Activated T-cell treated with anti-CD3 and anti-CD28 coated beads for 24 hours (primary cell): Measurements from ENCODE around the gene ECE1.

Experiments
- DNase-seq: peaks from one replicate; pipeline ENCODE4 v3.0.0-alpha.2; 2020; ENCODE audit warnings: low read depth

The ECE1 gene

DNA sequence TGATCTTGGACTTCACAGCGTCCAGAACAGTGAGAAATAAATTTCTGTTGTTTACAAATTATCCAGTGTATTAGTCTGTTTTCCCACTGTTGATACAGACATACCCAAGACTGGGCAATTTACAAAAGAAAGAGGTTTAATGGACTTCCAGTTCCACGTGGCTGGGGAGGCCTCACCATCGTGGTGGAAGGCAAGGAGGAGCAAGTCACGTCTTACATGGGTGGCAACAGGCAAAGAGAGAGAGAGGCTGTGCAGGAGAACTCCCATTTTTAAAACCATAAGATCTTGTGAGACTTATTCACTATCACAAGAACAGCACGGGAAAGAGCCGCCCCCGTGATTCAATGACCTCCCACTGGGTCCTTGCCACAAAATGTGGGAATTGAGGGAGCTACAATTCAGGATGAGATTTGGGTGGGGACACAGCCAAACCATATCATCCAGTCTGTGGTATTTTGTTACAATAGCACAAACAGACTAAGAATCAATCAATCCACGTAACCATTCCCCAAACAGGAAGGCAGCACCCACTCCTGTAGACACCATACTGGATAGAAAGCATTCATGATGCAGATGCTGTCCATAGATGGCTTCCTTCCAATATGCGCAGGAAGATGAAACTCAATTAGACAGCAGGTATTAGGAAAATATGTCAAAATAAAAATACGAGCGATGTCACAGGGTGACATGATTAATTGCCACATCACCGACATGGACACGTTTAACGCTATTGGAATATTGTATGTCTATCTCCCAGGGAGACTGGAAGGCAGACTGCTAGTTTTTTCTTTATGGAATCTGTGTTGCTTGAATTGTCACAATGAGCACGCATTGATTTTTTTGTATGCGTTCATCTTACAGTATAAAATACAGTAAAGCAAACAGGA, 22.8 kb downstream of the ECE1 start:
- no peak for DNase-seq

GRCh38 chr1:21266119-21266774, 24.0 kb downstream of the ECE1 start:
- no peak for DNase-seq

- no peak for DNase-seq
Measured at GRCh38 chr1:21265644-21266043, 24.6 kb downstream of the ECE1 start.

GRCh38 chr1:21264898-21265297, 25.4 kb downstream of the ECE1 start:
- no peak for DNase-seq

DNA sequence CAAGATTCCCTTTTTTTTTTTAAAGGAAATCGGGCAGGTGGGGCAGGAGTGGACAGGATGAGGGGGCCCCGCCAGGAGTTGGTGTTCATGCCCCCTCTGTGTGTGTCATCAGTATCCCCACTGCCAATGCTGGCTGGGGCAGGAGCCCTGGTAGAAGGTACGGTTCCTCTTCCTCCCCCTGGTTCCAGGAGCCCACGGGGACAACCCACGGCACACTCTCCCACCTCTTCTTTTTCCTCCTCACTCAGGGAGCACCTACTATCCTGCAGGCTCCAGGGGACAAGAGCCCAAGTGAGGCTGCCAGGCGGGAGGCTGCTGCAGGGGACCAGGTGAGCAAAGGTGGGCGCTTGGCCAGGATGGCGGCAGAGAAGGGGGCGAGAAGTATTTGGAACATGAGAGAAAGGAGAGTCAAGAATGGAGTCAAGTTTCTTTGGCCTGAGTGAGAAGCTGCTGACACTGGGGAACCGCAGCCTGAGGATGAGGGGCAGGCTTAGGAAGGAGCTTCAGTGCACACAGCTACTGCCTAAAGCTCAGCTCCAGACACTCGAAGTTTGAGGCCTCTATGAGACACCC, 26.5 kb downstream of the ECE1 start:
- no peak for DNase-seq

- DNase-seq = no peak
Measured at GRCh38 chr1:21263052-21263429, 27.2 kb downstream of the ECE1 start.

DNA sequence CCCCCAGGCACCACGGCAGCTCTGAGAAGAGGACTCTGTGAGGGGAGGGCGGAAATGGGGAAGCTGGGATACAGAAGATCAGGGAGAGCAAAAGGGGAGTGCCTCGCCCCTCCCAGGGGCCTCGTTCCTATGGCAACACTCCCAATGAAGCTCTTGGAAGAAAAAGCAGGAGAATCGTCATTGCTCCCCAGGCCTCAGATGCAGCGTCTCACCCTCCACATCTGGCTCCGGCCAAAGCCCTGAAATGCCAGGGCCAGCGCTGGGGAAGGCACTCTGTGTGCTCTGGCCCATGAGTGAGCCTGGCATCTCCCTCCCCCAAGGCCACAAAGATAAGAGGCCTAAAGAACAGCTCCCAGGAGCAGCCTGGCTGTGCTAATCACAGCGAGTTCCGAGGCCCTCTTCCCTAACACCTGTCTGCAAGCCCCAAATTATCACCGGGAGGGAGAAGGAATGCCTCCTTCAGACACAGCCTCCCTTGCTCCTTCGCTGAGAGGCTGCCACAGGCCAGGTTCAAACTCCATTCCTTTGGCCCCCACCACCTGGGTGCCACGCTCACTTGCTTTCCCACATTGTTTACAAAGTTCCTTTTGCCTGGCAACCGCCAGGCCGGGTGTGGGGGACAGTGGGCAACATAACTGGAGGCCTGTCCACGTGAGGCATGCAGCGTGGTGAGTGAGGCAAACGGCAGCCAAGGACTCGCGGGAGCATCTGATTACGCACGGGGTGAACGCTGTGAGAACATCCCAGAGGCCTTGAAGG, 27.8 kb downstream of the ECE1 start:
- no peak for DNase-seq

- DNase-seq = no peak
Measured at GRCh38 chr1:21261551-21262292, 28.5 kb downstream of the ECE1 start.

DNA sequence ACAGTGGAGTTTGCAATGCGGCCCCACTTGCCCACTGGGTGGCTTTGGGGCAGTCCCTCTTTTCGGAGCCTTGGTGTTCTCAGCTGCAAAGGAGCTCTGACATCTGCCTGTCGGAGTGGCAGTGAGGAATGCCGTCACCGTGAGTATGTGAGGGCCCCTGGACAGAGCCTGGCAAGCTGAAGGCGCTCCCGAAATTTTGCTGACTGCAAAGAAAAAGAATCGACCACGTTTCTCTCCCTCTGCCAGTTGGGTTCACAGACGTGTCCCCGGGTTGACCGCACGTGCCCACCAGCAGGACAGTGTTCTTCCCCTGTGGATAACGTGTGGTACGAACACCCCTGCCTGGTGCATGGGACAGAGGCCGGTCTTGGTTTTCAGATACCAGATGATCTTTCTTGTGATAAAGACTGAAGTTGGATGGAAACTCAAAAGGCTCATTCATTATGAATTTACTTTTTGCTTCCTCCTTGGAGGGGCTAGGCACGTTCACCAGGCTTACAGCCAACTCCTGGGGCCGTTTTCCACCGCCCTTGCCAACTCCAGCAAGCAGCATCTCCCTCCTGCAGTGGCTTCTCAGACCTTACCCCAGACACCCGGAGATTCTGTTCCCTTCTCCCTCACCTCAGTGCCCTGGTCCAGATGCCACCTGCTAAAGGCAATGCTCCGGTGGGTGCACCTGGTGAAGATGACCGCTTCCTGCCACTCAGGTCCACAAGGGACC, 29.7 kb downstream of the ECE1 start:
- no peak for DNase-seq

GRCh38 chr1:21259316-21260076, 30.8 kb downstream of the ECE1 start:
- DNase-seq = no peak

- no peak for DNase-seq
Measured at GRCh38 chr1:21258331-21259134, 31.7 kb downstream of the ECE1 start.

DNA sequence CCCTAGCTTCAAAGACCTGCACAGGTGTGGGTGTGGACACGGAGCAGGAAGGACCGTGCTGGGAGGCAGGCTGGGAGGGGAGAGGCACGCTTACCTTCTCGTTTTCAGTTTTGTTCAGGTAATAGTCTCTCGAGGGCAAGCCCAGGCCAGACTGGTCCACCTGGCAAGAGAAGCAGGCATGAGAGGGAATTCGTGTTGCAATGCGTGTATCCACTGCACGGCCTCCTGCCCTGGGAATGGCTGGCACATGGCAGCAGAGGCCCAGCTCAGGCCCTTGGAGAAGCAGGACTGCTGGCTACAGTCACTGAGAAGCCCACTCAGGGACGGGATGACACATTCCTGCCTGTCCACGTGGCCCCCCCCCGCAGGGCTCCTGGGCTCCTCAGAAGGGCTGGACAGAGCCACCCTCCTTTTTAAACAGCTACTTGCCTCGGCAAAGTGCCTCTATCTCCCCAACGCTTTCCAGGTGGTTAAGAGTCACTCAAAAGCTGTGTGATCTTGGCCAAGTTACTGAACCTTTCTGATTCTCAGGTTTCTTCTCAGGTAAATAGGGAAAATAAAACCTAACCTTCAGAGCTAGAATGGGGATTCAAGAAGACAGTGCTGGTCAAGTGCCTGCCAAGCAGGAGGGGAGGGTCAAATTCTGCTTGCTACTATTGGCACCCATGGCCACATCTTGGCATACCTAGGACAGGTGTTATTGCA, 32.7 kb downstream of the ECE1 start:
- no peak for DNase-seq

DNA sequence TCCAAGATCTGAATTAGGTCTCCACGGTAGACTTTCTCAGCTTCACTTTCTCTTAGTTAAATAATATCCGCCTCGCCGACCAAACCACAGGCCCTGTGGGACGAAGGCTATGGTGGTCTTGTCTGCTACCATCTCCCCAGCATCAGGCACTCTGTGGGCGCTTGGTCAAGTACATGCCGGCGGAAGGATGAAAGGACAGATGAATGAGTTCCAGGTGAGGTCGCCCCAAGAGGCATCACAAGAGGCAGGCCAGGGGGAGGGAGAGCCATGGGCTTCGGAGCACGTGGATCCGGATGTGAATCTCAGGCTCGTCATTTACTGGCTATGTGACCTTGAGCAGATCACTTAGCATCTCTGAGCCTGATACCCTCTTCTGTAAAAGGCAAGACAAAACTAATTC, 33.5 kb downstream of the ECE1 start:
- no peak for DNase-seq

- no peak for DNase-seq
Measured at GRCh38 chr1:21255943-21256320, 34.3 kb downstream of the ECE1 start.

- peak; percentile 71 for DNase-seq
Measured at GRCh38 chr1:21255284-21255942, 34.9 kb downstream of the ECE1 start.

GRCh38 chr1:21254335-21254951, 35.8 kb downstream of the ECE1 start:
- no peak for DNase-seq

DNA sequence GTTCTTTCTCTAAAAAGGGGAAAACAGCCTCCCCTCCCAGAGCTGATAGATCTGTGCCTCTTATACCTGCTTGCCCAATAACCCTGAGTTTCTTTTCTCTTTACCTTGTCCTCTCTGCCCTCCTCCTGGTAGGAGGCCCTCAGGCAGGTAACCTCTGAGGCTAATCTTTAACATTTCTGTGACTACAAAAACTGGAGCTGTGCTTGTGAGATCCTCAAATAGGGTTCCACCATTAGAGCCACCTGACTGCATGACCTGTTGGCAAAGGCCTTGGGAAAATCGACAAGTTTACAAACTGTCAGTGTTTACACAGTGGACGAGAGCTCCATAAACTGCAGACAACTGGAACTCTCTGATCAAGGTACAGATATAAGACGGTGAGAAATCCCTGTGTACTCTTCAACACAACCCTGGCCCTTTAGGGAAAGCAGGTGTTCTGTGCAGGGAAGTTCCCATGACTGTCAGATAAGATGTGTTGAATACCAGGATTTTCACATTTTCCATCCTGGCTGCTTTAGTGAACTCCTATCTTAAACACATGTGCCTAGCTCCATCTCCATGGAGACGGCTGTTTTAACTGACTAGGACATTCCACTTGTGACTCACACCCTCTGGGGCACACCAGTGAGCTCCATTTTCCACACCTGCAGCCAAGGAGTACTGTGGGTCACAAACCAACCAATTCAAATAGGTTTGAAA, 38.3 kb downstream of the ECE1 start:
- DNase-seq = peak; percentile 44
